ENCODE results near the gene ENTHD1. TPM values are rescaled to one million over a fixed set of nuclear protein-coding genes. Genes with fewer than 3 reads are reported as not detected.

ENTHD1 gene
- total and polyA plus RNA-seq, 9 of the 15 experiments (the other 6 are each of a cell fraction or from before 2014, with no cell fraction given): 0.13 to 0.98 (median 0.35) TPM

- TF ChIP-seq MCM7 (IDR thresholded peaks at IDR 0.05): no peak
- TF ChIP-seq CHCHD3 (CRISPR knock-in tag; IDR thresholded peaks at IDR 0.05): no peak
- no peak for TF ChIP-seq GTF3C2 (IDR thresholded peaks at IDR 0.05; ENCODE audit: borderline replicate concordance, extremely low read depth, insufficient read length)
- TF ChIP-seq DNMT1 (IDR thresholded peaks at IDR 0.05): no peak
- no peak for TF ChIP-seq SIN3A (IDR thresholded peaks at IDR 0.05; ENCODE audit: borderline replicate concordance in 2 of 2, control insufficient read depth in 1 of 2, low read depth in 2 of 2, low read length in 2 of 2)
- no peak for TF ChIP-seq EWSR1 (IDR thresholded peaks at IDR 0.05; ENCODE audit: borderline replicate concordance, low read depth, partially characterized antibody)
- no peak for TF ChIP-seq SAP30 (IDR thresholded peaks at IDR 0.05; ENCODE audit: borderline replicate concordance, insufficient read depth, low read depth, low read length, poor library complexity, severe bottlenecking)
- TF ChIP-seq PHTF2 (CRISPR knock-in tag; IDR thresholded peaks at IDR 0.05): no peak
- TF ChIP-seq POLR2H (tag; IDR thresholded peaks at IDR 0.05; ENCODE audit: low read depth): no peak
- TF ChIP-seq THAP12 (CRISPR knock-in tag; IDR thresholded peaks at IDR 0.05): no peak
- no peak; the same call in 1 of the 2 replicates for TF ChIP-seq MYC (IDR thresholded peaks at IDR 0.05; ENCODE audit: low read depth, low read length)
- TF ChIP-seq MYC (CRISPR knock-in tag; IDR thresholded peaks at IDR 0.05; ENCODE audit: borderline replicate concordance, low read depth): no peak
- no peak for TF ChIP-seq JUNB (CRISPR knock-in tag; conservative IDR thresholded peaks at IDR 0.05)
- TF ChIP-seq RNF2 (IDR thresholded peaks at IDR 0.05): peak; percentile 88; the same call in 1 of the 2 replicates
- no peak for TF ChIP-seq CLOCK (CRISPR knock-in tag; IDR thresholded peaks at IDR 0.05; ENCODE audit: borderline replicate concordance)
- no peak for TF ChIP-seq XRCC3 (IDR thresholded peaks at IDR 0.05)
- TF ChIP-seq ZNF696 (CRISPR knock-in tag; conservative IDR thresholded peaks at IDR 0.05): no peak
- no peak for TF ChIP-seq FOXO4 (CRISPR knock-in tag; IDR thresholded peaks at IDR 0.05)
These were observed 26.7 kb upstream of the ENTHD1 start (continued) for GRCh38 chr22:39920134-39920743.

All from K562 (cell line).